HCT116 (cell line): ENCODE measurements around the gene C3AR1. TPM values are rescaled to one million over a fixed set of nuclear protein-coding genes. Genes with fewer than 3 reads are reported as not detected.

Experiments
- ATAC-seq: fragments of 200-7000 bp; cut with Tn5 transposase; 2 replicates; pipeline ENCODE4 v1.9.1; 2020; ENCODE audit warnings: mild to moderate bottlenecking, moderate library complexity
- BruUV-seq: library from RNA; stranded (reverse); fragments of 400-500 nt; replicated peaks from 2 replicates; lab custom pipeline; 2021; lab: Mats Ljungman, UMichigan
- CTCF ChIA-PET: fragments of 300-600 bp; sonication (Branson Sonifier 250); formaldehyde crosslinking; loops from one replicate; lab custom pipeline; 2021; ENCODE audit warnings: antibody characterized with exemption; lab: Charles Lee
- POLR2A ChIA-PET: fragments of 300-600, 350-600 bp; sonication (Branson Sonifier 250); formaldehyde crosslinking; loops from one replicate; lab custom pipeline; 2021; ENCODE audit warnings: antibody characterized with exemption; lab: Charles Lee
- RAD21 ChIA-PET, 2 experiments: fragments of 300-600 bp; sonication (Branson Sonifier 250); formaldehyde crosslinking; loops; one replicate each; lab custom pipeline; 2023; ENCODE audit warnings: low total read pairs in 2 of 2; ENCODE audit not compliant: uncharacterized antibody in 2 of 2, unreplicated experiment in 2 of 2, low non-redundant PET in 1 of 2; lab: Charles Lee
- DNase-seq: peaks from one replicate; pipeline ENCODE4 v3.0.0-alpha.2; 2010; ENCODE audit warnings: low read depth, low spot score
- H2AFZ ChIP-seq: fragments of 200-600 bp; shearing (Covaris generic), sonication (generic); 2 replicates; pipeline ENCODE4 v1.6.1; 2017; ENCODE audit warnings: low read depth, mixed run types, mixed read lengths, antibody characterized with exemption, low read length; ENCODE audit not compliant: poor library complexity, severe bottlenecking
- H3K27ac ChIP-seq: 2 replicates; pipeline ENCODE4 v1.5.1; 2012; ENCODE audit warnings: low read depth, low read length
- H3K27me3 ChIP-seq: fragments of 200-600 bp; sonication (generic); 2 replicates; pipeline ENCODE4 v1.6.1; 2016; ENCODE audit warnings: mixed run types, low read length, mixed read lengths; ENCODE audit not compliant: insufficient read depth
- H3K36me3 ChIP-seq, 2 experiments: fragments of 200-500 bp in 1 of 2; fragments of 200-600 bp in 1 of 2; sonication (Bioruptor generic) in 1 of 2; sonication (generic) in 1 of 2; 2 replicates each; pipeline versions ENCODE4 v1.5.1 to v1.6.1; 2014 to 2016; ENCODE audit warnings: low read length in 2 of 2, inconsistent platforms in 1 of 2, mixed read lengths in 1 of 2, mixed run types in 1 of 2; ENCODE audit not compliant: insufficient read depth in 2 of 2, control insufficient read depth in 1 of 2
- H3K4me1 ChIP-seq, 2 experiments: fragments of 200-600 bp in 1 of 2; sonication (generic) in 1 of 2; 2 replicates each; pipeline versions ENCODE4 v1.5.1 to v1.6.1; 2012 to 2017; ENCODE audit warnings: low read length in 2 of 2, inconsistent platforms in 1 of 2, mild to moderate bottlenecking in 1 of 2, mixed read lengths in 1 of 2, mixed run types in 1 of 2, moderate library complexity in 1 of 2; ENCODE audit not compliant: insufficient read depth in 2 of 2, control insufficient read depth in 1 of 2
- H3K4me2 ChIP-seq: fragments of 200-600 bp; sonication (generic); 2 replicates; pipeline ENCODE4 v1.6.1; 2017; ENCODE audit warnings: mixed run types, low read length, mixed read lengths
- H3K4me3 ChIP-seq, 2 experiments: fragments of 200-600 bp in 1 of 2; sonication (generic) in 1 of 2; replicated peaks in 1 of 2; 2 replicates each; pipeline ENCODE4 v1.5.1; 2011 to 2016; ENCODE audit warnings: low read length in 2 of 2, control low read depth in 1 of 2, low read depth in 1 of 2, mild to moderate bottlenecking in 1 of 2, mixed read lengths in 1 of 2, mixed run types in 1 of 2
- H3K79me2 ChIP-seq: fragments of 200-600 bp; sonication (generic); 2 replicates; pipeline ENCODE4 v1.6.1; 2017; ENCODE audit warnings: mild to moderate bottlenecking, mixed run types, low read length, moderate library complexity, mixed read lengths; ENCODE audit not compliant: insufficient read depth
- H3K9ac ChIP-seq: fragments of 200-600 bp; sonication (generic); 2 replicates; pipeline ENCODE4 v1.6.1; 2016; ENCODE audit warnings: low read length, mixed read lengths
- H3K9me2 ChIP-seq: fragments of 200-600 bp; sonication (generic), shearing (Covaris generic); 2 replicates; pipeline ENCODE4 v1.6.1; 2017; ENCODE audit warnings: mixed run types, mild to moderate bottlenecking, moderate library complexity; ENCODE audit not compliant: insufficient read depth
- H3K9me3 ChIP-seq, 2 experiments: fragments of 200-500 bp in 1 of 2; fragments of 200-600 bp in 1 of 2; sonication (Bioruptor generic) in 1 of 2; sonication (generic) in 1 of 2; 2 replicates each; pipeline ENCODE4 v1.6.1; 2014 to 2017; ENCODE audit warnings: low read length in 2 of 2, mixed read lengths in 2 of 2, inconsistent platforms in 1 of 2, low read depth in 1 of 2, mild to moderate bottlenecking in 1 of 2, mixed run types in 1 of 2, moderate library complexity in 1 of 2; ENCODE audit not compliant: control insufficient read depth in 1 of 2, insufficient read depth in 1 of 2
- H4K20me1 ChIP-seq: fragments of 200-600 bp; sonication (generic), shearing (Covaris generic); 2 replicates; pipeline ENCODE4 v1.6.1; 2017; ENCODE audit warnings: mixed run types, mild to moderate bottlenecking, moderate library complexity; ENCODE audit not compliant: insufficient read depth
- EGR1 ChIP-seq: IDR thresholded peaks from 2 replicates; pipeline ENCODE4 v1.6.1; 2012; ENCODE audit warnings: low read depth
- EZH2 ChIP-seq: fragments of 200-600 bp; sonication (generic); IDR thresholded peaks from 2 replicates; pipeline ENCODE4 v1.6.1; 2017; ENCODE audit warnings: antibody characterized with exemption, mixed run types
- JUND ChIP-seq: IDR thresholded peaks from 2 replicates; pipeline ENCODE4 v1.6.1; 2012
- POLR2A ChIP-seq: IDR thresholded peaks from 2 replicates; pipeline ENCODE4 v1.7.0; 2011; ENCODE audit warnings: borderline replicate concordance; ENCODE audit not compliant: insufficient read depth, insufficient read length; ENCODE audit errors: extremely low read depth
- SP1 ChIP-seq: IDR thresholded peaks from 2 replicates; pipeline ENCODE4 v1.6.1; 2012; ENCODE audit warnings: low read depth
- TCF7L2 ChIP-seq: IDR thresholded peaks from 2 replicates; pipeline ENCODE4 v1.7.0; 2011; ENCODE audit warnings: borderline replicate concordance, inconsistent platforms; ENCODE audit not compliant: insufficient read depth, insufficient read length; ENCODE audit errors: extremely low read depth
- YY1 ChIP-seq: IDR thresholded peaks from 2 replicates; pipeline ENCODE4 v1.6.1; 2011; ENCODE audit warnings: low read length, low read depth, moderate library complexity, mild to moderate bottlenecking; ENCODE audit not compliant: insufficient replicate concordance; ENCODE audit errors: extremely low read depth
- intact Hi-C: fragments of 100-400 bp; cut with micrococcal nuclease; formaldehyde crosslinking; loops from 2 replicates; pipeline ENCODE4 v1.10.0; 2022
- total RNA-seq: library from RNA; stranded (reverse); gene quantifications from one replicate; pipeline ENCODE4 v1.2.1, GENCODE V29; 2021; ENCODE audit not compliant: unreplicated experiment
- TF ChIP-seq, protein P1 (sequence below): IDR thresholded peaks from 2 replicates; pipeline ENCODE4 v1.6.1; 2011; ENCODE audit warnings: mild to moderate bottlenecking, low read length, moderate library complexity; ENCODE audit not compliant: insufficient replicate concordance; ENCODE audit errors: extremely low read depth
- TF ChIP-seq, protein P2 (sequence below), 3 experiments: fragments of 200-600 bp in 1 of 3; sonication (generic) in 1 of 3; IDR thresholded peaks in 2 of 3; conservative IDR thresholded peaks in 1 of 3; 2 replicates each; pipeline ENCODE4 v1.5.1; 2012 to 2017; ENCODE audit warnings: low read depth in 2 of 3, low read length in 2 of 3, antibody characterized with exemption in 1 of 3, borderline replicate concordance in 1 of 3, control low read depth in 1 of 3, mild to moderate bottlenecking in 1 of 3, mixed read lengths in 1 of 3, mixed run types in 1 of 3, moderate library complexity in 1 of 3; ENCODE audit not compliant: insufficient read depth in 1 of 3

Gene C3AR1
- total RNA-seq, 1 experiment from 2014 or later = not detected

DNA sequence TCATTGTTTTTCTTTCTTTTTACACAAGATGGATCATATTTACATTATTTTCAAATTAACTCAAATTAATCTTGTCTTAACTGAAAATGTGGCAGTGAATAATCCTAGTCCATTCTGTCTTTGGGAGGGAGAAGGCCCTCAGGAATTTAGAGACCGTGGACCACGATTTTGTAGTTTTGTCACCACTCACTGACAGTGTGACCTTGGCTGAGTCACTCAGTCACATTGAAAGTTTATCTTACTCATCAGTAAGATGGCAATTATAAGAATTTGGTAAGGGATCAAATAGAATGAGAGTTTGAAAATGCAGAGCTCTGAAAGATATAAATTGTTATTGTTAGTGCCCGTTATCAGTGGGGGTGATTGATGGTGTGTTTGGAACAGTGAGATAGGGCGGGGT is 17.3 kb downstream of the C3AR1 start:
- Histone ChIP-seq H3K4me3 (no peak overlapping the region), H3K27me3 (no peaks in the 10 kb centered on the region)
- BruUV-seq = no TSS peak

DNA sequence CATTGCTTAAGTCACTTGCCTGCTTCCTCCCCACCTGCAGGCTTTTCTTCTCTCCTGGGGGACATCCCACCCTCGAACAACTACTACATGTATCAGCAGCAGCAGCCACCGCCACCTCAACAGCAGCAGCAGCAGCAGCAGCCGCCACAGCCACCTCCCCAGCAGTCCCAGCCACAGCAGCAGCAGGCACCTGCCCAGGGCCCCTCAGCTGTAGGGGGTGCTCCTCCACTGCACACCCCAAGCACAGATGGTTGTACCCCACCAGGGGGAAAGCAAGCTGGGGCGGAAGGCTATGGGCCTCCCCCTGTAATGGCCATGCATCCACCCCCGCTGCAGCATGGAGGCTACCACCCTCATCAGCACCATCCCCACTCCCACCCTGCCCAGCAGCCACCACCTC is 18.3 kb downstream of the C3AR1 start:
- POLR2A ChIA-PET = no interaction called here
- H4K20me1 ChIP-seq = no peaks in the 10 kb centered on the region
- no peak overlapping the region for H2AFZ ChIP-seq
- no peak overlapping the region for H3K4me3 ChIP-seq
- H3K27ac ChIP-seq = no peak overlapping the region
- H3K4me2 ChIP-seq = no peak overlapping the region
- H3K9me2 ChIP-seq = no peaks in the 10 kb centered on the region
- RAD21 ChIA-PET = no interaction called here
- CTCF ChIA-PET = interaction anchor here (1.2 kb wide), 1 partner anchor 30 kb away, joined by 3 read pairs; no protein-coding TSS in a partner anchor
- no peaks in the 10 kb centered on the region for H3K27me3 ChIP-seq
- no peak for ATAC-seq
- no peak for DNase-seq
- intact Hi-C loops = loop anchor here (2.0 kb wide), 1 partner anchor 31 kb away; no protein-coding TSS in a partner anchor
- no peaks in the 10 kb centered on the region for H3K79me2 ChIP-seq
- no peak overlapping the region for H3K9ac ChIP-seq
- H3K36me3 ChIP-seq = peaks cover 21 to 43% of the 10 kb centered on the region in 2 experiments; a peak in 3 of 4 replicates
- no TSS peak for BruUV-seq
- H3K4me1 ChIP-seq = no peaks in the 10 kb centered on the region
- H3K9me3 ChIP-seq = no peaks in the 10 kb centered on the region
- TF ChIP-seq, protein P1, sequence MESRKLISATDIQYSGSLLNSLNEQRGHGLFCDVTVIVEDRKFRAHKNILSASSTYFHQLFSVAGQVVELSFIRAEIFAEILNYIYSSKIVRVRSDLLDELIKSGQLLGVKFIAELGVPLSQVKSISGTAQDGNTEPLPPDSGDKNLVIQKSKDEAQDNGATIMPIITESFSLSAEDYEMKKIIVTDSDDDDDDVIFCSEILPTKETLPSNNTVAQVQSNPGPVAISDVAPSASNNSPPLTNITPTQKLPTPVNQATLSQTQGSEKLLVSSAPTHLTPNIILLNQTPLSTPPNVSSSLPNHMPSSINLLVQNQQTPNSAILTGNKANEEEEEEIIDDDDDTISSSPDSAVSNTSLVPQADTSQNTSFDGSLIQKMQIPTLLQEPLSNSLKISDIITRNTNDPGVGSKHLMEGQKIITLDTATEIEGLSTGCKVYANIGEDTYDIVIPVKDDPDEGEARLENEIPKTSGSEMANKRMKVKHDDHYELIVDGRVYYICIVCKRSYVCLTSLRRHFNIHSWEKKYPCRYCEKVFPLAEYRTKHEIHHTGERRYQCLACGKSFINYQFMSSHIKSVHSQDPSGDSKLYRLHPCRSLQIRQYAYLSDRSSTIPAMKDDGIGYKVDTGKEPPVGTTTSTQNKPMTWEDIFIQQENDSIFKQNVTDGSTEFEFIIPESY = no peak
- TF ChIP-seq, protein P2, sequence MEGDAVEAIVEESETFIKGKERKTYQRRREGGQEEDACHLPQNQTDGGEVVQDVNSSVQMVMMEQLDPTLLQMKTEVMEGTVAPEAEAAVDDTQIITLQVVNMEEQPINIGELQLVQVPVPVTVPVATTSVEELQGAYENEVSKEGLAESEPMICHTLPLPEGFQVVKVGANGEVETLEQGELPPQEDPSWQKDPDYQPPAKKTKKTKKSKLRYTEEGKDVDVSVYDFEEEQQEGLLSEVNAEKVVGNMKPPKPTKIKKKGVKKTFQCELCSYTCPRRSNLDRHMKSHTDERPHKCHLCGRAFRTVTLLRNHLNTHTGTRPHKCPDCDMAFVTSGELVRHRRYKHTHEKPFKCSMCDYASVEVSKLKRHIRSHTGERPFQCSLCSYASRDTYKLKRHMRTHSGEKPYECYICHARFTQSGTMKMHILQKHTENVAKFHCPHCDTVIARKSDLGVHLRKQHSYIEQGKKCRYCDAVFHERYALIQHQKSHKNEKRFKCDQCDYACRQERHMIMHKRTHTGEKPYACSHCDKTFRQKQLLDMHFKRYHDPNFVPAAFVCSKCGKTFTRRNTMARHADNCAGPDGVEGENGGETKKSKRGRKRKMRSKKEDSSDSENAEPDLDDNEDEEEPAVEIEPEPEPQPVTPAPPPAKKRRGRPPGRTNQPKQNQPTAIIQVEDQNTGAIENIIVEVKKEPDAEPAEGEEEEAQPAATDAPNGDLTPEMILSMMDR (IDR thresholded peaks at IDR 0.05 in 2 of 3, conservative IDR thresholded peaks at IDR 0.05 in 1 of 3; ENCODE audit: borderline replicate concordance in 1 of 3, insufficient read depth in 1 of 3, low read depth in 2 of 3, low read length in 2 of 3) = no peak

More for the DNA sequence above, 17.3 kb downstream of the C3AR1 start:
- no peak overlapping the region for H3K9ac ChIP-seq
- no peaks in the 10 kb centered on the region for H4K20me1 ChIP-seq
- H3K9me2 ChIP-seq = no peaks in the 10 kb centered on the region
- H3K36me3 ChIP-seq = peaks cover 21 to 34% of the 10 kb centered on the region in 2 experiments; a peak in 3 of 4 replicates
- ChIA-PET RAD21 (no interaction called here), CTCF (interaction anchor here (1.2 kb wide), 1 partner anchor 29 kb away, joined by 3 read pairs; no protein-coding TSS in a partner anchor), POLR2A (no interaction called here)
- ATAC-seq (no peak), DNase-seq (no peak)
- TF ChIP-seq TCF7L2 (no peak), POLR2A (no peak), SP1 (no peak), JUND (no peak), YY1 (no peak), EGR1 (no peak), EZH2 (no peak)
- H3K9me3 ChIP-seq = no peaks in the 10 kb centered on the region
- H2AFZ ChIP-seq = no peak overlapping the region
- no peak overlapping the region for H3K27ac ChIP-seq
- intact Hi-C loops = no loop called here
- H3K4me2 ChIP-seq = no peak overlapping the region
- H3K4me1 ChIP-seq = no peaks in the 10 kb centered on the region
- no peaks in the 10 kb centered on the region for H3K79me2 ChIP-seq
